ENCODE results near the gene CXCL17.
"Not testable (repeated sequence)": the region's sequence is repeated elsewhere in the genome, so short reads cannot be mapped to it uniquely, and the experiment has no call there.

Gene CXCL17

GRCh38 chr19:42442833-42443232 lies at the start of gene CXCL17:
Gene CXCL17, minus strand, starts transcription at chr19:42442946. Its CDS starts 114 bp downstream, at chr19:42442832.
- no peak for DNase-seq

GRCh38 chr19:42488783-42489521 lies 46.2 kb upstream of the CXCL17 start:
- DNase-seq: no peak

GRCh38 chr19:42487798-42488178 lies 45.0 kb upstream of the CXCL17 start:
- DNase-seq: no peak

GRCh38 chr19:42487032-42487797 lies 44.5 kb upstream of the CXCL17 start:
- DNase-seq: no peak

- DNase-seq: not testable (repeated sequence)
These were observed 42.3 kb upstream of the CXCL17 start for GRCh38 chr19:42485036-42485435.

GRCh38 chr19:42480335-42481095 lies 37.8 kb upstream of the CXCL17 start:
- peak; percentile 53 for DNase-seq

GRCh38 chr19:42479736-42480135 lies 37.0 kb upstream of the CXCL17 start:
- DNase-seq: no peak

- no peak for DNase-seq
These were observed 36.1 kb upstream of the CXCL17 start for GRCh38 chr19:42478765-42479311.

GRCh38 chr19:42477933-42478332 lies 35.2 kb upstream of the CXCL17 start:
- DNase-seq: no peak

- DNase-seq: no peak
These were observed 34.4 kb upstream of the CXCL17 start for GRCh38 chr19:42477117-42477516.

GRCh38 chr19:42475366-42475765 lies 32.6 kb upstream of the CXCL17 start:
- no peak for DNase-seq

- DNase-seq: no peak
These were observed 32.0 kb upstream of the CXCL17 start for GRCh38 chr19:42474743-42475142.

GRCh38 chr19:42473686-42474085 lies 30.9 kb upstream of the CXCL17 start:
- DNase-seq: no peak

- DNase-seq: no peak
These were observed 29.8 kb upstream of the CXCL17 start for GRCh38 chr19:42472402-42473147.

- no peak for DNase-seq
These were observed 29.0 kb upstream of the CXCL17 start for GRCh38 chr19:42471554-42472249.

- peak; percentile 47 for DNase-seq
These were observed 26.8 kb upstream of the CXCL17 start for GRCh38 chr19:42469311-42470235.

- no peak for DNase-seq
These were observed 25.6 kb upstream of the CXCL17 start for GRCh38 chr19:42468273-42468796.

GRCh38 chr19:42467183-42467760 lies 24.5 kb upstream of the CXCL17 start:
- DNase-seq: no peak

GRCh38 chr19:42466521-42467182 lies 23.9 kb upstream of the CXCL17 start:
- DNase-seq: no peak
